WI38 (cell line): Measurements from ENCODE around the gene ZNF747.

Source experiments
- H3K4me3 ChIP-seq: 2 replicates; pipeline ENCODE4 v1.5.1; 2011; ENCODE audit warnings: low read depth, mild to moderate bottlenecking, control low read depth, low read length
- TF ChIP-seq, protein P1 (sequence below): IDR thresholded peaks from 2 replicates; pipeline ENCODE4 v1.5.1; 2012; ENCODE audit warnings: low read depth, mild to moderate bottlenecking, control low read depth, low read length

ZNF747 gene

GRCh38 chr16:30493941-30494488 is 40.6 kb downstream of the ZNF747 start:
- TF ChIP-seq, protein P1, sequence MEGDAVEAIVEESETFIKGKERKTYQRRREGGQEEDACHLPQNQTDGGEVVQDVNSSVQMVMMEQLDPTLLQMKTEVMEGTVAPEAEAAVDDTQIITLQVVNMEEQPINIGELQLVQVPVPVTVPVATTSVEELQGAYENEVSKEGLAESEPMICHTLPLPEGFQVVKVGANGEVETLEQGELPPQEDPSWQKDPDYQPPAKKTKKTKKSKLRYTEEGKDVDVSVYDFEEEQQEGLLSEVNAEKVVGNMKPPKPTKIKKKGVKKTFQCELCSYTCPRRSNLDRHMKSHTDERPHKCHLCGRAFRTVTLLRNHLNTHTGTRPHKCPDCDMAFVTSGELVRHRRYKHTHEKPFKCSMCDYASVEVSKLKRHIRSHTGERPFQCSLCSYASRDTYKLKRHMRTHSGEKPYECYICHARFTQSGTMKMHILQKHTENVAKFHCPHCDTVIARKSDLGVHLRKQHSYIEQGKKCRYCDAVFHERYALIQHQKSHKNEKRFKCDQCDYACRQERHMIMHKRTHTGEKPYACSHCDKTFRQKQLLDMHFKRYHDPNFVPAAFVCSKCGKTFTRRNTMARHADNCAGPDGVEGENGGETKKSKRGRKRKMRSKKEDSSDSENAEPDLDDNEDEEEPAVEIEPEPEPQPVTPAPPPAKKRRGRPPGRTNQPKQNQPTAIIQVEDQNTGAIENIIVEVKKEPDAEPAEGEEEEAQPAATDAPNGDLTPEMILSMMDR: no peak

DNA sequence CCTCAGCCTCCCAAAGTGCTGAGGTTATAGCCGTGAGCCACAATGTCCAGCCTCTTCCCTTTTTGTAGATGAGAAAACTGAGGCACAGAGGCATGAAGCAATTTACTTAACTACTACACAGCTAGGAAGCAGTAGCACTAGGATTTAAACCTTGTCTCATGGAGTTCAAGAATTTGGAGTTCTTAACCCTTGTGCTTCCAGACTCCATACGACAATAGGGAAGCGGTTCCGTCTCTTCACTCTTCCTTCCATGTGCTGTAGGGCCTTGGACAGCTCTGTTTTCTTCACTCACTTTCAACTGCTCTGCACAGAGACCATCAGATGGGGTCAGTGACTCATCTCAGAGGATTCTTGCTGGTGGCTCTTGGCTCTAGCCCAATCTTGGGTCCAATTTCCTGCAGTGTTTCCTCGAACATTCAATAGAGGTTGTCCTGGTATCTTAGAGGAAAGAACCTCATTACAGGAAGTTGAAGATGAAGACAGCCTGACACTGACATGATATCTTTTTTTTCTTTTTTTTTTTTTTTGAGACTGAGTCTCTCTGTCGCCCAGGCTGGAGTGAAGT is 42.8 kb downstream of the ZNF747 start:
- H3K4me3 ChIP-seq: no peak overlapping the region
- TF ChIP-seq, protein P1: no peak

More at GRCh38 chr16:30493941-30494488, 40.6 kb downstream of the ZNF747 start:
- no peak overlapping the region for H3K4me3 ChIP-seq

GRCh38 chr16:30491229-30491628 is 43.4 kb downstream of the ZNF747 start:
- TF ChIP-seq, protein P1: no peak
- no peak overlapping the region for H3K4me3 ChIP-seq

- TF ChIP-seq, protein P1: no peak
- H3K4me3 ChIP-seq: no peak overlapping the region
Observed at GRCh38 chr16:30490210-30490609, 44.4 kb downstream of the ZNF747 start.

DNA sequence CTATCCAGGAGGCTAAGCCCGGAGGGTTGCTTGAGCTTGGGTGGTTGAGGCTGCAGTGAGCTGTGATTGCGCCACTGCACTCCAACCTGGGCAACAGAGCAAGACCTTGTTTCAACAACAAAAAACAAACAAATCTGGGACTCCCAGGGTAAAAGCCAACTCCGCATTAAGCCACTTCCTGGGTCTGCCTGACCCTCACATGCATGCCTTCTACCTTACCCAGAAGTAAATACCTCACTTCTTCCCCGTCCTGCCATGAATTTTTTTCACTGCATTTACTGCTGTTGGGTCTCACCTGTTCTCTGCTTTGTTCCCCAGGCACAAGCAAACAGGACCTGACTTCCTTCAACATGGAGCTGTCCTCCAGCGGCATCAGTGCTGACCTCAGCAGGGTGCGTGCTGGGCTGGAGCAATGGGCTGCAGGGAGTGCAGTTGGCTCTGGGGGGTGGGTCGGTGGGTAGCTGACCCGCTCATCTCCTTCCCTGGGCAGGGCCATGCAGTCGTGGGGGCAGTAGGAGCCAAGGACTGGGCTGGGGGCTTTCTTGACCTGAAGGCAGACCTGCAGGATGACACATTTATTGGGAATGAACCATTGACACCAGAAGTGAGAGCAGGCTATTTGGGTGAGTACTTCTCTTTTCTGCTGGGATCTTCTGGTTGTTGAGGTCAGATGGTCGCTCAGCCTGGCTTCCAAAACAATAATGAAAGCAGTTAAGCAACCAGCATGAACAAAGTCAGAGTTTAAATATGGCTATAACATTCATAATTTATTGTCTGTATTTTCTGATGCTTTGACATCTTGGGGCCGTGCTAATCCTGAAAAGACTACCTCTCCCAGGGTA is 45.7 kb downstream of the ZNF747 start:
- TF ChIP-seq, protein P1: no peak
- H3K4me3 ChIP-seq: no peak overlapping the region

DNA sequence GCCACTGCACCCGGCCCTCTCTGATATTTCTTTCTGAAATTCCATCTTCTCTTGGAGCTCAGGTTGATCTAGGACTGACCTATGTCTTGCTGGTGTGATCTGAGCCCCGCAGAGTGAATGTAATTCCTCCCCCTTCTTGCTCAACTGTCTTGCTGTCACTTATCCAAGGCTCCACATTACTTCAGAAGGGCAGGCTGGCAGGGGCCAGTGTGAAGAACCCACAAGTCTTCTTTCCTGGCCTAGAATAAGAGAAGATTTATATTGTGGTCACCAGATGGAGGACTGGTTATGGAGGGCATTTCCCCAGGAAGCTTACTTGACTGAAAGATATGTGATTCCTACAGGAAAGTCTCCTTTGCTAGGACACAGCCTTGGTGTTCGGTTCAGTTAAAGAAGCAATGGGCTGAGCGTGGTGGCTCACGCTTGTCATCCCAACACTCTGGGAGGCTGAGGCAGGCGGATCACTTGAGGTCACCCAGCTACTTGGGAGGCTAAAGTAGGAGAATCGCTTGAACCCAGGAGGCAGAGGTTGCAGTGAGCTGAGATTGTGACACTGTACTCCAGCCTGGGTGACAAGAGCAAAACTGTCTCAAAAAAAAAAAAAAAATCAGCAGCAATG is 48.7 kb downstream of the ZNF747 start:
- TF ChIP-seq, protein P1: no peak
- H3K4me3 ChIP-seq: no peak overlapping the region
